NCI-H774 (cell line): ENCODE data around the gene CNTNAP4.
A peak's percentile ranks its signal among the peaks of the same experiment; 100 is the strongest.

Source experiments
- DNase-seq: peaks from one replicate; lab custom pipeline; 2025; lab: John Stamatoyannopoulos, UW

The CNTNAP4 gene

GRCh38 chr16:76396977-76397376, 119.8 kb downstream of the CNTNAP4 start:
- DNase-seq: no peak

GRCh38 chr16:76409706-76410105, 132.5 kb downstream of the CNTNAP4 start:
- no peak for DNase-seq

GRCh38 chr16:76421571-76421970, 144.4 kb downstream of the CNTNAP4 start:
- no peak for DNase-seq

- DNase-seq: peak; percentile 0
These were observed 151.7 kb downstream of the CNTNAP4 start for GRCh38 chr16:76428858-76429257.

GRCh38 chr16:76441391-76441790, 164.2 kb downstream of the CNTNAP4 start:
- no peak for DNase-seq

GRCh38 chr16:76441876-76442275, 164.7 kb downstream of the CNTNAP4 start:
- DNase-seq: no peak

GRCh38 chr16:76443973-76444372, 166.8 kb downstream of the CNTNAP4 start:
- no peak for DNase-seq

GRCh38 chr16:76444832-76445231, 167.6 kb downstream of the CNTNAP4 start:
- no peak for DNase-seq

- DNase-seq: no peak
These were observed 168.6 kb downstream of the CNTNAP4 start for GRCh38 chr16:76445815-76446214.

- no peak for DNase-seq
These were observed 169.1 kb downstream of the CNTNAP4 start for GRCh38 chr16:76446251-76446650.

- no peak for DNase-seq
These were observed 173.7 kb downstream of the CNTNAP4 start for GRCh38 chr16:76450890-76451289.

- no peak for DNase-seq
These were observed 178.1 kb downstream of the CNTNAP4 start for GRCh38 chr16:76455257-76455656.

GRCh38 chr16:76456016-76456415, 178.8 kb downstream of the CNTNAP4 start:
- no peak for DNase-seq

- DNase-seq: no peak
These were observed 181.9 kb downstream of the CNTNAP4 start for GRCh38 chr16:76459111-76459510.

GRCh38 chr16:76461836-76462235, 184.6 kb downstream of the CNTNAP4 start:
- no peak for DNase-seq

- no peak for DNase-seq
These were observed 187.9 kb downstream of the CNTNAP4 start for GRCh38 chr16:76464955-76465620.

GRCh38 chr16:76466871-76467270, 189.7 kb downstream of the CNTNAP4 start:
- no peak for DNase-seq

- DNase-seq: no peak
These were observed 196.8 kb downstream of the CNTNAP4 start for GRCh38 chr16:76474048-76474447.

- DNase-seq: no peak
These were observed 200.9 kb downstream of the CNTNAP4 start for GRCh38 chr16:76478105-76478504.

- no peak for DNase-seq
These were observed 206.2 kb downstream of the CNTNAP4 start for GRCh38 chr16:76483307-76483909.

- no peak for DNase-seq
These were observed 206.8 kb downstream of the CNTNAP4 start for GRCh38 chr16:76484020-76484419.

- no peak for DNase-seq
These were observed 209.5 kb downstream of the CNTNAP4 start for GRCh38 chr16:76486740-76487139.

- DNase-seq: no peak
These were observed 210.3 kb downstream of the CNTNAP4 start for GRCh38 chr16:76487411-76488064.

GRCh38 chr16:76488065-76488417, 210.8 kb downstream of the CNTNAP4 start:
- DNase-seq: no peak
